ENCODE measurements around the gene PTPRN2. TPM values are rescaled to one million over a fixed set of nuclear protein-coding genes. Genes with fewer than 3 reads are reported as not detected.

PTPRN2 gene
- total and polyA plus RNA-seq, 2 donors (not counting 3 experiments of a cell fraction or from before 2014, with no cell fraction given): 0.62 to 0.88 TPM

DNA sequence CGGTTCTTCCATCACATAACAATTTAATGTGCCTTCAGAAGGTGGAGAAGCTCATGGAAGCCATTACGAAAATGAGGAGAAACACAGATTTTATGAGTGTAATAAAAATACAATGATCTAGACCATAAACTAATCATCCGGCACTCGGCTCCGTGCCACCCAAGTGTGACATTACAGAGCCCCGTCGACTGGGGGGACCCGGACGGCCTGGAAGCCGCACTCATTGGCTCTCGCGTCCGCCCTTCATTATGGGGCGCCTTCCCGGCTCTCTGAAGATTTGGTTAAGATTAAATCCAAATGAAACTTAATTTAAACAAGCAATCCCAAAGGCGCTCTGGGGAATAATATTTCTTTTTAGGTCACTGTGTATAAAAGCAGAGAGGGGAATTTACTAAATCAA, 1008.2 kb downstream of the PTPRN2 start:
- Histone ChIP-seq H3K36me3 (ENCODE audit: control insufficient read depth in 2 of 2, extremely low read depth in 1 of 2, insufficient read depth in 2 of 2, low read length in 2 of 2) (no peaks in the 10 kb centered on the region), H3K9me1 (replicated peaks; ENCODE audit: control insufficient read depth, extremely low read depth, insufficient read depth, low read length) (no peaks in the 10 kb centered on the region), H3K9me3 (replicated peaks; ENCODE audit: control insufficient read depth, insufficient read depth, low read length) (no peaks in the 10 kb centered on the region), H2AFZ (ENCODE audit: low read depth, low read length) (no peak overlapping the region), H3K27me3 (ENCODE audit: control insufficient read depth in 2 of 2, insufficient read depth in 2 of 2, low read length in 2 of 2) (no peaks in the 10 kb centered on the region), H3K4me1 (ENCODE audit: control insufficient read depth, extremely low read depth, insufficient read depth, low read length) (no peaks in the 10 kb centered on the region), H3K79me2 (ENCODE audit: control insufficient read depth, insufficient read depth, low read length) (no peaks in the 10 kb centered on the region), H3K4me3 (replicated peaks in 1 of 3; ENCODE audit: insufficient read depth in 1 of 3, low read depth in 1 of 3, low read length in 3 of 3) (no peak overlapping the region), H4K20me1 (replicated peaks; ENCODE audit: control insufficient read depth, extremely low read depth, insufficient read depth, low read length) (no peaks in the 10 kb centered on the region), H3K9ac (replicated peaks; ENCODE audit: extremely low read depth, insufficient read depth, low read length) (no peak overlapping the region), H3K4me2 (ENCODE audit: insufficient read depth, low read length) (no peak overlapping the region), H3K27ac (ENCODE audit: insufficient read depth, low read depth, low read length) (no peak overlapping the region)
- BruUV-seq (replicated peaks): no TSS peak
- CTCF ChIA-PET: no interaction called here
- no peak for FAIRE-seq
- TF ChIP-seq POLR2A (IDR thresholded peaks at IDR 0.05; ENCODE audit: low read depth, low read length) (no peak), FOS (IDR thresholded peaks at IDR 0.05; ENCODE audit: borderline replicate concordance, insufficient read depth, low read length) (no peak), CTCF (IDR thresholded peaks at IDR 0.05; ENCODE audit: extremely low read depth in 1 of 2, insufficient read depth in 1 of 2, low read depth in 1 of 2, low read length in 2 of 2) (no peak), MYC (IDR thresholded peaks at IDR 0.05; ENCODE audit: low read depth, low read length) (no peak), MAX (IDR thresholded peaks at IDR 0.05; ENCODE audit: insufficient read depth, insufficient read length) (no peak)
- dilution Hi-C loops (cut with MboI; ENCODE audit: extremely low pct_ligation_motif_present, low sequenced_read_pairs) (no loop called here), intact Hi-C loops (cut with micrococcal nuclease) (no loop called here)
- DNase-seq (ENCODE audit: low read depth, low spot score): no peak
- POLR2A ChIA-PET: no interaction called here

DNA sequence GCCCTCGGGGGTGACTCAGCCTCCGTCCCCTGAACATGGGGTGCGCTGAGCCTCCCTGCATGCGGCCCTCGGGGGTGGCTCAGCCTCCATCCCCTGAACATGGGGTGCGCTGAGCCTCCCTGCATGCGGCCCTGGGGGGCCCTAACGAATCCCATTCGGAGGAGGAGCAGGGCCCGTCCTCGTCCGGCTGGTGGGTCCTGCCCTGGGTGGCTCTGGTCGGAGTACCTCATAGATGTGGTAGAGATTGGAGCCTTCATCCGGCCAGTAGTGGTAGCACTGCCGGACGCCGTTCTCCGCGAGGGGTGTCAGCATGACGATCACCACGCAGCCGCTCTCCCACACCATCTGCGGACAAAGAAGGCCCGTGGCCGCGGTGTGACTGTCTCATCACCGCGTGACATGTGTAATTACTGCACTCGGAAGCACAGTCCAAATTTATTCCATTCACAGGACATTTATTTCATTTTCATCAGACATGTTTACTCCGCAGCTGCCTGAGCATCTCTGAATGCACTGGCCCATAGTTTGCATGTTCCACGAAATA, 1009.8 kb downstream of the PTPRN2 start:
- no peak overlapping the region for H3K27ac ChIP-seq (ENCODE audit: insufficient read depth, low read depth, low read length)
- H3K9me3 ChIP-seq (replicated peaks; ENCODE audit: control insufficient read depth, insufficient read depth, low read length): no peaks in the 10 kb centered on the region
- H2AFZ ChIP-seq (ENCODE audit: low read depth, low read length): no peak overlapping the region
- no peaks in the 10 kb centered on the region for H3K36me3 ChIP-seq (ENCODE audit: control insufficient read depth in 2 of 2, extremely low read depth in 1 of 2, insufficient read depth in 2 of 2, low read length in 2 of 2)
- H3K27me3 ChIP-seq (ENCODE audit: control insufficient read depth in 2 of 2, insufficient read depth in 2 of 2, low read length in 2 of 2): no peaks in the 10 kb centered on the region
- H3K4me3 ChIP-seq (replicated peaks in 1 of 3; ENCODE audit: insufficient read depth in 1 of 3, low read depth in 1 of 3, low read length in 3 of 3): no peak overlapping the region
- H3K9me1 ChIP-seq (replicated peaks; ENCODE audit: control insufficient read depth, extremely low read depth, insufficient read depth, low read length): no peaks in the 10 kb centered on the region
- CTCF ChIA-PET: no interaction called here
- no peak overlapping the region for H3K4me2 ChIP-seq (ENCODE audit: insufficient read depth, low read length)
- dilution Hi-C loops (cut with MboI; ENCODE audit: extremely low pct_ligation_motif_present, low sequenced_read_pairs): no loop called here
- BruUV-seq (replicated peaks): no TSS peak
- no peak for DNase-seq (ENCODE audit: low read depth, low spot score)
- FAIRE-seq: no peak
- H3K79me2 ChIP-seq (ENCODE audit: control insufficient read depth, insufficient read depth, low read length): no peaks in the 10 kb centered on the region
- POLR2A ChIA-PET: no interaction called here
- TF ChIP-seq GATA2 (IDR thresholded peaks at IDR 0.05; ENCODE audit: insufficient read depth, insufficient read length, low read depth, low read length): no peak
- TF ChIP-seq EZH2 (IDR thresholded peaks at IDR 0.05; ENCODE audit: borderline replicate concordance, low read depth, low read length, severe bottlenecking): no peak
- TF ChIP-seq CTCF (IDR thresholded peaks at IDR 0.05; ENCODE audit: extremely low read depth in 1 of 2, insufficient read depth in 1 of 2, low read depth in 1 of 2, low read length in 2 of 2): no peak
- no peak for TF ChIP-seq POLR2AphosphoS5 (IDR thresholded peaks at IDR 0.05; ENCODE audit: insufficient read depth, low read depth, low read length)
- no peak for TF ChIP-seq MYC (IDR thresholded peaks at IDR 0.05; ENCODE audit: low read depth, low read length)
- TF ChIP-seq FOS (IDR thresholded peaks at IDR 0.05; ENCODE audit: borderline replicate concordance, insufficient read depth, low read length): no peak
- TF ChIP-seq MAX (IDR thresholded peaks at IDR 0.05; ENCODE audit: insufficient read depth, insufficient read length): no peak
- TF ChIP-seq JUN (IDR thresholded peaks at IDR 0.05; ENCODE audit: borderline replicate concordance, insufficient read depth, insufficient read length, low read depth): no peak
- no peak for TF ChIP-seq POLR2A (IDR thresholded peaks at IDR 0.05; ENCODE audit: low read depth, low read length)
- intact Hi-C loops (cut with micrococcal nuclease): no loop called here
- H4K20me1 ChIP-seq (replicated peaks; ENCODE audit: control insufficient read depth, extremely low read depth, insufficient read depth, low read length): no peaks in the 10 kb centered on the region
- H3K4me1 ChIP-seq (ENCODE audit: control insufficient read depth, extremely low read depth, insufficient read depth, low read length): no peaks in the 10 kb centered on the region
- H3K9ac ChIP-seq (replicated peaks; ENCODE audit: extremely low read depth, insufficient read depth, low read length): no peak overlapping the region

All from endothelial cell of umbilical vein (primary cell).